Activated naive CD4-positive, alpha-beta T cell treated with anti-CD3 and anti-CD28 coated beads, Interleukin-2, amount 50 U/mL, for 24 hours (primary cell): ENCODE data around the gene DGCR8.

Source experiments
- H3K27ac Mint-ChIP-seq: one replicate; pipeline ENCODE4 v1.8.0; 2021; ENCODE audit warnings: mild to moderate bottlenecking, mixed read lengths
- H3K27me3 Mint-ChIP-seq: one replicate; pipeline ENCODE4 v1.8.0; 2021; ENCODE audit warnings: mixed read lengths
- H3K36me3 Mint-ChIP-seq: one replicate; pipeline ENCODE4 v1.8.0; 2021; ENCODE audit warnings: mixed read lengths
- H3K4me1 Mint-ChIP-seq: one replicate; pipeline ENCODE4 v1.8.0; 2021; ENCODE audit warnings: mixed read lengths
- H3K4me3 Mint-ChIP-seq: one replicate; pipeline ENCODE4 v1.8.0; 2021; ENCODE audit warnings: mild to moderate bottlenecking, mixed read lengths
- H3K9me3 Mint-ChIP-seq: one replicate; pipeline ENCODE4 v1.8.0; 2021; ENCODE audit warnings: mixed read lengths

The DGCR8 gene

GRCh38 chr22:20080445-20080775, 369 bp downstream of the DGCR8 start:
- H3K27me3 Mint-ChIP-seq: no peaks in the 10 kb centered on the region
- H3K9me3 Mint-ChIP-seq: no peaks in the 10 kb centered on the region
- peaks cover 41% of the 10 kb centered on the region for H3K4me1 Mint-ChIP-seq
- peak overlapping the region; percentile 80 for H3K27ac Mint-ChIP-seq
- peak overlapping the region; percentile 89 for H3K4me3 Mint-ChIP-seq
- H3K36me3 Mint-ChIP-seq: no peaks in the 10 kb centered on the region

GRCh38 chr22:20080776-20081654, 974 bp downstream of the DGCR8 start:
- H3K27ac Mint-ChIP-seq: peak overlapping the region; percentile 80
- peak overlapping the region; percentile 89 for H3K4me3 Mint-ChIP-seq
- H3K4me1 Mint-ChIP-seq: peaks cover 41% of the 10 kb centered on the region
- no peaks in the 10 kb centered on the region for H3K36me3 Mint-ChIP-seq
- H3K9me3 Mint-ChIP-seq: no peaks in the 10 kb centered on the region
- no peaks in the 10 kb centered on the region for H3K27me3 Mint-ChIP-seq

GRCh38 chr22:20083157-20083890, 3.3 kb downstream of the DGCR8 start:
- peak overlapping the region; percentile 41 for H3K27ac Mint-ChIP-seq
- H3K4me1 Mint-ChIP-seq: peaks cover 45% of the 10 kb centered on the region
- H3K27me3 Mint-ChIP-seq: no peaks in the 10 kb centered on the region
- H3K9me3 Mint-ChIP-seq: no peaks in the 10 kb centered on the region
- H3K4me3 Mint-ChIP-seq: peak overlapping the region; percentile 73
- peaks cover 9% of the 10 kb centered on the region for H3K36me3 Mint-ChIP-seq

- peaks cover 45% of the 10 kb centered on the region for H3K4me1 Mint-ChIP-seq
These were observed 4.0 kb downstream of the DGCR8 start for GRCh38 chr22:20083891-20084546.

GRCh38 chr22:20084547-20085413, 4.7 kb downstream of the DGCR8 start:
- Mint-ChIP-seq H3K4me1 (peaks cover 45% of the 10 kb centered on the region), H3K27me3 (no peaks in the 10 kb centered on the region), H3K27ac (no peak overlapping the region), H3K9me3 (no peaks in the 10 kb centered on the region), H3K4me3 (no peak overlapping the region), H3K36me3 (peaks cover 14% of the 10 kb centered on the region)

More at GRCh38 chr22:20083891-20084546, 4.0 kb downstream of the DGCR8 start:
- Mint-ChIP-seq H3K27me3 (no peaks in the 10 kb centered on the region), H3K4me3 (no peak overlapping the region), H3K9me3 (no peaks in the 10 kb centered on the region), H3K27ac (peak overlapping the region; percentile 41), H3K36me3 (peaks cover 12% of the 10 kb centered on the region)

GRCh38 chr22:20085651-20086050, 5.6 kb downstream of the DGCR8 start:
- peaks cover 44% of the 10 kb centered on the region for H3K4me1 Mint-ChIP-seq
- H3K27me3 Mint-ChIP-seq: no peaks in the 10 kb centered on the region
- H3K36me3 Mint-ChIP-seq: peaks cover 14% of the 10 kb centered on the region
- no peak overlapping the region for H3K4me3 Mint-ChIP-seq
- H3K27ac Mint-ChIP-seq: no peak overlapping the region
- no peaks in the 10 kb centered on the region for H3K9me3 Mint-ChIP-seq

GRCh38 chr22:20086101-20086599, 6.1 kb downstream of the DGCR8 start:
- Mint-ChIP-seq H3K27ac (no peak overlapping the region), H3K36me3 (peaks cover 14% of the 10 kb centered on the region), H3K4me1 (peaks cover 41% of the 10 kb centered on the region), H3K27me3 (no peaks in the 10 kb centered on the region), H3K4me3 (no peak overlapping the region), H3K9me3 (no peaks in the 10 kb centered on the region)

- Mint-ChIP-seq H3K27me3 (no peaks in the 10 kb centered on the region), H3K4me3 (no peak overlapping the region), H3K4me1 (peaks cover 36% of the 10 kb centered on the region), H3K27ac (no peak overlapping the region), H3K36me3 (peaks cover 14% of the 10 kb centered on the region), H3K9me3 (no peaks in the 10 kb centered on the region)
These were observed 6.7 kb downstream of the DGCR8 start for GRCh38 chr22:20086763-20087162.

GRCh38 chr22:20087319-20088262, 7.5 kb downstream of the DGCR8 start:
- Mint-ChIP-seq H3K4me3 (no peak overlapping the region), H3K36me3 (peaks cover 14% of the 10 kb centered on the region), H3K27me3 (no peaks in the 10 kb centered on the region), H3K9me3 (no peaks in the 10 kb centered on the region), H3K4me1 (peaks cover 31% of the 10 kb centered on the region), H3K27ac (no peak overlapping the region)

GRCh38 chr22:20088263-20088648, 8.2 kb downstream of the DGCR8 start:
- H3K4me1 Mint-ChIP-seq: peaks cover 24% of the 10 kb centered on the region
- H3K9me3 Mint-ChIP-seq: no peaks in the 10 kb centered on the region
- no peak overlapping the region for H3K4me3 Mint-ChIP-seq
- no peaks in the 10 kb centered on the region for H3K27me3 Mint-ChIP-seq
- H3K36me3 Mint-ChIP-seq: peaks cover 14% of the 10 kb centered on the region
- no peak overlapping the region for H3K27ac Mint-ChIP-seq

GRCh38 chr22:20089226-20089976, 9.4 kb downstream of the DGCR8 start:
- H3K27ac Mint-ChIP-seq: no peak overlapping the region

GRCh38 chr22:20089977-20090729, 10.1 kb downstream of the DGCR8 start:
- no peaks in the 10 kb centered on the region for H3K9me3 Mint-ChIP-seq
- H3K4me3 Mint-ChIP-seq: no peak overlapping the region
- H3K27ac Mint-ChIP-seq: no peak overlapping the region
- peaks cover 14% of the 10 kb centered on the region for H3K36me3 Mint-ChIP-seq
- no peaks in the 10 kb centered on the region for H3K27me3 Mint-ChIP-seq
- H3K4me1 Mint-ChIP-seq: peaks cover 9% of the 10 kb centered on the region

More at GRCh38 chr22:20089226-20089976, 9.4 kb downstream of the DGCR8 start:
- H3K27me3 Mint-ChIP-seq: no peaks in the 10 kb centered on the region
- H3K36me3 Mint-ChIP-seq: peaks cover 14% of the 10 kb centered on the region
- H3K9me3 Mint-ChIP-seq: no peaks in the 10 kb centered on the region
- peaks cover 13% of the 10 kb centered on the region for H3K4me1 Mint-ChIP-seq
- H3K4me3 Mint-ChIP-seq: no peak overlapping the region

GRCh38 chr22:20090730-20091240, 10.7 kb downstream of the DGCR8 start:
- Mint-ChIP-seq H3K9me3 (no peaks in the 10 kb centered on the region), H3K4me1 (peaks cover 15% of the 10 kb centered on the region), H3K27ac (no peak overlapping the region), H3K4me3 (no peak overlapping the region), H3K36me3 (peaks cover 20% of the 10 kb centered on the region), H3K27me3 (no peaks in the 10 kb centered on the region)
